Measurements from ENCODE around the gene URM1.

DNA sequence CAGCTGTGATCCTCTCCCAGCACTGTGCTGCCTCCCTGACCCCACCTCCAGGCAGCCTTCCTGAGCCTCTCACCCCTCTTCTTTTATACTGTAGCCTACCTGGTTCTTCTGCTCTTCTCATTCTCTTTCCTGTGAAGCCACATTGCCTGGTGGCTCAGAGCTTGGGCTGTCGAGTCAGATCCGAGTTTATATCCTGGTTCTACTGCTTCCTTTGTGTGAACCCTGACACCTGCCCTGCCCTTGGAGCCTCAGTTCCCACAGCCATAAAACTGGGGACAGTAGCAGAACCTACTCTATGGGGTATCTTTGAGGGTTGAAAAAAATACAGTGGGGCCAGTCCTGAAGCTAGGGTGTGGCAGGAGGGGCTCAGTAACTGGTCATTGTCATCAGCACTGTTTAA, 22.0 kb upstream of the URM1 start:
- TF ChIP-seq, protein P1, sequence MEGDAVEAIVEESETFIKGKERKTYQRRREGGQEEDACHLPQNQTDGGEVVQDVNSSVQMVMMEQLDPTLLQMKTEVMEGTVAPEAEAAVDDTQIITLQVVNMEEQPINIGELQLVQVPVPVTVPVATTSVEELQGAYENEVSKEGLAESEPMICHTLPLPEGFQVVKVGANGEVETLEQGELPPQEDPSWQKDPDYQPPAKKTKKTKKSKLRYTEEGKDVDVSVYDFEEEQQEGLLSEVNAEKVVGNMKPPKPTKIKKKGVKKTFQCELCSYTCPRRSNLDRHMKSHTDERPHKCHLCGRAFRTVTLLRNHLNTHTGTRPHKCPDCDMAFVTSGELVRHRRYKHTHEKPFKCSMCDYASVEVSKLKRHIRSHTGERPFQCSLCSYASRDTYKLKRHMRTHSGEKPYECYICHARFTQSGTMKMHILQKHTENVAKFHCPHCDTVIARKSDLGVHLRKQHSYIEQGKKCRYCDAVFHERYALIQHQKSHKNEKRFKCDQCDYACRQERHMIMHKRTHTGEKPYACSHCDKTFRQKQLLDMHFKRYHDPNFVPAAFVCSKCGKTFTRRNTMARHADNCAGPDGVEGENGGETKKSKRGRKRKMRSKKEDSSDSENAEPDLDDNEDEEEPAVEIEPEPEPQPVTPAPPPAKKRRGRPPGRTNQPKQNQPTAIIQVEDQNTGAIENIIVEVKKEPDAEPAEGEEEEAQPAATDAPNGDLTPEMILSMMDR (conservative IDR thresholded peaks at IDR 0.05), result no peak
- no peak for TF ChIP-seq ZFX (IDR thresholded peaks at IDR 0.05)

All from C4-2B (cell line).